Breast epithelium (tissue), 4 donors: ENCODE results near the gene ITGAX. TPM values are rescaled to one million over a fixed set of nuclear protein-coding genes. Genes with fewer than 3 reads are reported as not detected.

Source experiments
- DNase-seq, 2 donors: peaks; one replicate each; pipeline ENCODE4 v3.0.0-alpha.2; 2019; ENCODE audit warnings: low spot score in 2 of 2
- H3K27ac ChIP-seq, 2 donors: fragments of 200-600 bp; sonication (generic) in 1 of 2; one replicate each; pipeline ENCODE4 v1.5.1; 2016 to 2019; ENCODE audit warnings: mild to moderate bottlenecking in 1 of 2
- H3K27me3 ChIP-seq, 2 donors: fragments of 200-600 bp; sonication (generic) in 1 of 2; one replicate each; pipeline versions ENCODE4 v1.5.1 to v1.6.0; 2017 to 2019; ENCODE audit warnings: control low read depth in 1 of 2, mild to moderate bottlenecking in 1 of 2
- H3K36me3 ChIP-seq: fragments of 200-600 bp; one replicate; pipeline ENCODE4 v1.5.1; 2019
- H3K4me1 ChIP-seq, 2 donors: fragments of 200-600 bp; sonication (generic); one replicate each; pipeline ENCODE4 v1.5.1; 2016 to 2019; ENCODE audit warnings: control low read depth in 1 of 2
- H3K4me3 ChIP-seq, 3 donors: fragments of 200-600 bp; sonication (generic); 1 replicate in 2 of 3; 2 replicates in 1 of 3; pipeline ENCODE4 v1.5.1; 2016 to 2019; ENCODE audit warnings: mild to moderate bottlenecking in 3 of 3, moderate library complexity in 2 of 3
- H3K9me3 ChIP-seq, 2 donors: fragments of 200-600 bp; sonication (generic) in 1 of 2; one replicate each; pipeline ENCODE4 v1.5.1; 2016 to 2019; ENCODE audit warnings: control low read depth in 1 of 2
- CTCF ChIP-seq, 3 donors: fragments of 450-650 bp; IDR thresholded peaks; one replicate each; pipeline ENCODE4 v1.5.1; 2016 to 2017; ENCODE audit warnings: antibody characterized with exemption in 3 of 3, mild to moderate bottlenecking in 3 of 3, moderate library complexity in 3 of 3
- POLR2A ChIP-seq: fragments of 450-650 bp; IDR thresholded peaks from one replicate; pipeline ENCODE4 v1.6.1; 2016; ENCODE audit warnings: antibody characterized with exemption, mild to moderate bottlenecking, moderate library complexity
- POLR2AphosphoS5 ChIP-seq, 3 donors: sonication (generic); formaldehyde crosslinking; IDR thresholded peaks; one replicate each; pipeline ENCODE4 v1.6.1; 2017; ENCODE audit warnings: antibody characterized with exemption in 3 of 3
- intact Hi-C: fragments of 100-400 bp; cut with DNase I; formaldehyde crosslinking; loops from one replicate; pipeline ENCODE4 v1.15.1; 2023; ENCODE audit warnings: low total_unique reads
- total RNA-seq, 3 donors: library from RNA; depleted of rRNA; stranded (reverse); fragments of >200 nt; gene quantifications; one replicate each; pipeline ENCODE4 v1.1.0, GENCODE V29; 2016

The ITGAX gene
- total RNA-seq, 3 donors from 2014 or later, result 3.6 to 16.8 (median 5.1) TPM

- Histone ChIP-seq H3K9me3 (no peaks in the 10 kb centered on the region), H3K27me3 (peaks cover 0 to 5% of the 10 kb centered on the region in 2 donors), H3K4me1 (no peaks in the 10 kb centered on the region), H3K4me3 (no peak overlapping the region), H3K36me3 (no peaks in the 10 kb centered on the region), H3K27ac (no peak overlapping the region)
- TF ChIP-seq POLR2A (no peak), POLR2AphosphoS5 (IDR thresholded peaks at IDR 0.05) (no peak), CTCF (IDR thresholded peaks at IDR 0.05) (no peak)
- intact Hi-C loops, result no loop called here
- no peak for DNase-seq
Observed at GRCh38 chr16:31350275-31351005, 4.5 kb upstream of the ITGAX start.

- H3K4me1 ChIP-seq, result no peaks in the 10 kb centered on the region
Observed at GRCh38 chr16:31351246-31351941, 3.6 kb upstream of the ITGAX start.

GRCh38 chr16:31351942-31352325 is 3.0 kb upstream of the ITGAX start:
- no peak for DNase-seq

More at GRCh38 chr16:31351246-31351941, 3.6 kb upstream of the ITGAX start:
- intact Hi-C loops, result no loop called here
- Histone ChIP-seq H3K27ac (no peak overlapping the region), H3K4me3 (no peak overlapping the region), H3K36me3 (no peaks in the 10 kb centered on the region), H3K27me3 (peaks cover 0 to 5% of the 10 kb centered on the region in 2 donors), H3K9me3 (no peaks in the 10 kb centered on the region)
- no peak for DNase-seq
- TF ChIP-seq CTCF (IDR thresholded peaks at IDR 0.05) (no peak), POLR2A (no peak), POLR2AphosphoS5 (IDR thresholded peaks at IDR 0.05) (no peak)

GRCh38 chr16:31352376-31353115 is 2.4 kb upstream of the ITGAX start:
- intact Hi-C loops, result no loop called here
- no peaks in the 10 kb centered on the region for H3K9me3 ChIP-seq
- H3K27me3 ChIP-seq, result peaks cover 0 to 5% of the 10 kb centered on the region in 2 donors
- no peak overlapping the region for H3K27ac ChIP-seq
- TF ChIP-seq POLR2AphosphoS5 (IDR thresholded peaks at IDR 0.05), result no peak
- no peak for TF ChIP-seq CTCF (IDR thresholded peaks at IDR 0.05)
- TF ChIP-seq POLR2A, result no peak
- H3K4me1 ChIP-seq, result no peaks in the 10 kb centered on the region
- DNase-seq, result no peak
- no peak overlapping the region for H3K4me3 ChIP-seq
- H3K36me3 ChIP-seq, result no peaks in the 10 kb centered on the region

More at GRCh38 chr16:31351942-31352325, 3.0 kb upstream of the ITGAX start:
- intact Hi-C loops, result no loop called here
- H3K36me3 ChIP-seq, result no peaks in the 10 kb centered on the region
- H3K9me3 ChIP-seq, result no peaks in the 10 kb centered on the region
- TF ChIP-seq CTCF (IDR thresholded peaks at IDR 0.05), result no peak
- TF ChIP-seq POLR2A, result no peak
- TF ChIP-seq POLR2AphosphoS5 (IDR thresholded peaks at IDR 0.05), result no peak
- H3K27me3 ChIP-seq, result peaks cover 0 to 5% of the 10 kb centered on the region in 2 donors
- H3K4me3 ChIP-seq, result no peak overlapping the region
- H3K27ac ChIP-seq, result no peak overlapping the region
- H3K4me1 ChIP-seq, result no peaks in the 10 kb centered on the region
